ENCODE results near the gene CCZ1.
"Not testable (repeated sequence)": the region's sequence is repeated elsewhere in the genome, so short reads cannot be mapped to it uniquely, and the experiment has no call there.

Gene CCZ1

GRCh38 chr7:5908835-5909234, 10.3 kb downstream of the CCZ1 start:
- DNase-seq (ENCODE audit: low spot score): not testable (repeated sequence)

DNA sequence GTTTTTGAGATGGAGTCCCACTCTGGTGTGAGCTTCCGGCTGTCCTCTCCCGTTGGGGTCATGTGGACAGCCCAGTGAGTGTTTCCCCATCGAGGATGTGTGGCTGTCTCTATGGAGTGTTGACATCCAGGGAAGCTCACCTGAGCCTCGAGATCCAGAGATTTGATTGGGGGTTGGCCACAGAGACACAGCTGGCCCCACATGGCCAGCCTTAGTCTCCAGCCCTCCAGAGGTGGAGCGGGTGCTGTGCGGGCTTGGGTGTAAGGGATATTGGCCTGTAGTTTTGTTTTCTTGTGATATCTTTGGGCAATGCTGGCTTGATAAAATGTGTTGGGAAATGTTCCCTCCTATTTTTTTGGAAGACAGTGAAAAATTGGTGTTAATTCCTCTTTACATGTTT, 18.0 kb downstream of the CCZ1 start:
- not testable (repeated sequence) for DNase-seq (ENCODE audit: low spot score)

DNA sequence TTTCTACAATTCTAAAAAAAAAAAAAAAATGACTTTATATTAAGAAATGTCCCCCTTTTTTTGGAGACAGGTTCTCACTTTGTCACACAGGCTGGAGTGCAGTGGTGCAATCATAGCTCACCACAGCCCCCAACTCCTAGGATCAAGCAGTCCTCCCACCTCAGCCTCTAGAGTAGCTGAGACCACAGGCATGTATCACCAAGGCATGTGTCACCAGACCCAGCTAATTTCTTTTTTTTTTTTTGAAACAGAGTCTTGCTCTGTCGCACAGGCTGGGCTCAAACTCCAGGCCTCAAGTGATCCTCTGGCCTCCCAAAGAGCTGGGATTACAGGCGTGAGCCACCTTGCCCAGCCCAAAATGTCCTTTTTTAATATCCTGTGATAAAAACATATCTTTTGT, 25.6 kb downstream of the CCZ1 start:
- DNase-seq (ENCODE audit: low spot score): not testable (repeated sequence)

DNA sequence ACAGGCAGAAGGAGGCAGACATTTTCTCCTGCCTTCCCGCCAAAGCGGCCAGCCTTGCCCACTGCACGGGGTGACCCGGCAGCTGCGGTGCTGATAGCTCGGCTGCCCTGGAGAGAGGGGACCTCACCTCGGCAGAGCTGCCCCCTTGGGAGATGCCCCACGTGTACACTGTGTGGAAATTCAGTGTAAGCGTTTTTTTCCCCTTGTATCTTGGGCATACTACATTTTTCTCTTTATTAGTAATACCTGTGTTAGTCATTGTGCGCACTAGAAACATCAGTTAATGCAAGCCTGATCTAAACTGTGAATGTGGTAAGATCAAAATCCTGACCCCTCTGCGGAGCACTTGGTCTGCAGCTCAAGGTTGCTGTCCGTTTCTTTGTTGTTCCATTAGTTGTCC, 26.1 kb downstream of the CCZ1 start:
- not testable (repeated sequence) for DNase-seq (ENCODE audit: low spot score)

DNA sequence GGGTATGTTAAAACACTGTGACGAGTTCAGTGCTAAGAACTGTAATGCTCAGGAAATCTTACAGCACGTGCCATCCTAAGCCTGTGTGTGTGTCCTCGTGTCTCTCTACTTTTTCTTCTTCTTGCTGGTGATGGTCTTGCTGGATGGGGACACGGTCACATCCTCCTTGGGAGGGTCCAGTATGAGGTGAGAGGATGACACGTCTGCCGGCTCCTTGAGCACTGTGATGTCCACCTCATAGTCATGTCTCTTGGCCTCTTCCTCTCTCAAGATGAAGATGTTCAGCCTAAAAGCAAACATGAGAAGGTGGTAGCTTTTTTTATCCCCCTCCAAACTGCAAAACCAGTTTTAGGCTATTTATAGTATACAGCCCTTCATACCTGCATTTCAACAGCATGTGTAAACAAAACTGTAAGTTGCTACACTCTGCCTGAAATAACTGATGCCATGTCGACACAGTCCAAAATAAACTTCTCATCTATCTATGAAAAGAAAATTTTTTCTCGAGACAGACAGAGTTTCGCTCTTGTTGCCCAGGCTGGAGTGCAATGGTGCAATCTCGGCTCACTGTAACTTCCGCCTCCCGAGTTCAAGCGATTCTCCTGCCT, 27.8 kb downstream of the CCZ1 start:
- DNase-seq (ENCODE audit: low spot score): not testable (repeated sequence)

GRCh38 chr7:5930290-5930689, 31.8 kb downstream of the CCZ1 start:
- not testable (repeated sequence) for DNase-seq (ENCODE audit: low spot score)

DNA sequence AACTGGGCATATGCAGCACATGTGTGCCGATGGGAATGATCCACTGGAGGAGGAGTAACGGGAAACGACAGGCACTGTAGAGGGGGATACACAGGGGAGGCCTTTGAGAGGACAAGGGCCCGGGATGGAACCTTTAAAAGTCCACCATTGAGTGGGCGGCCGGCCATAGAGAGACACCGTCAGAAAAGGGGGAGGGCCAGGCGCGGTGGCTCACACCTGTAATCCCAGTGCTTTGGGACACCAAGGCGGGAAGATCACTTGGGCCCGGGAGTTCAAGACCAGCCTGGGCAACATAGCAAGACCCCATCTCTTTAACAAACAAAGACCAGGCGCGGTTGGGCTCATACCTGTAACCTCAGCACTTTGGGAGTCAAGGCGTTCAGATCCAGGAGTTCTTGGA, 32.7 kb downstream of the CCZ1 start:
- not testable (repeated sequence) for DNase-seq (ENCODE audit: low spot score)

DNA sequence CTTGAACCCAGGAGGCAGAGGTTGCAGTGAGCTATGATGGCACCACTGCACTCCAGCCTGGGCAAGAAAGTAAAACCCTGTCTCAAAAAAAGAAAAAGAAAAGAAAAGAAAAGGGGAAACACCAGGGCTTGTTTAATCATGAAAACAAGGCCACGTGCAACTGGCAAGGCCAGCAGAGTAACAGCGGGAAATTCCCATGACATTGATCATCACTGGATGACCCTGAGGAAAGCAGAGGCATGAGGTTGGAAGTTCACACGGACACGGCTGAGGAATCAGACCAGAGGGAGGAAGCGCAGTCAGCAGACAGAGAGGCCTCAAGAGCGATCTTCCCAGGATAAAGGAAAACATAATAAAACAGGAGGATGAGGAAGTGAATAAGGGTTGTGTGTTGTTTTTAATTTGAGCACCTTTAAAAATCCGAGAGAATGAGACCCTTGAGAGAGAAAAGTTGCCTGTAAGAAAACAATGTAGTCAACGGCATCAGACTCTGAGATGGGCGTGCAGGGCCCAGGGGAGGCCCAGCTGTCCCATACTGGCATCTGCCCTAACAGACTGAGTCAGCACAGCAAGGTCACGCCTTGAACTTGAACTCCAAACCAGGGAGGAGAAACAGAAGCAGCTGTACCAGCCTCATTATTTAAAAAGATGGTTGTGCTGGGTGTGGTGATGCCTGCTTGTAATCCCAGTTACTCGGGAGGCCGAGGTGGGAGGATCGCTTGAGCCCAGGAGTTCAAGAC, 33.5 kb downstream of the CCZ1 start:
- DNase-seq (ENCODE audit: low spot score): not testable (repeated sequence)

- not testable (repeated sequence) for DNase-seq (ENCODE audit: low spot score)
Observed at GRCh38 chr7:5934945-5935450, 36.5 kb downstream of the CCZ1 start.

DNA sequence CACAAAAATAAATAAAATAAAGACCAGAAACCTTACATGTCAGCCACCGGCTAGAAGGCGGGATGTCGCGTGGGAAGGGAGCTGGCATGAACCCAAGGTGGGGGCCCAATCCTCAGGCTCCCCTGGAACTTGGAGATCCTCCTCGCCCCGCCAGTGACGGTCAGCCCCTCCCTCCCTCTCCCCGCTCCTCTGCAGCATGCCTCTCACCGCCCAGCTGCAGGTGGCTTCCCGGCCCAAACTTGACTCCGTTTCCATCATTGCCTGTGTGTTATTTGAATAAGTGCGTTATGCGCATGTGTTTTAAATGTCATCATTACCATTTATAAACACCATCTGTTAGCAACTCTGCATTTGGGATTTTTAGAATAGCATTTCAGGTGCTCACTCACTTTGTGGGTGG, 64.7 kb downstream of the CCZ1 start:
- DNase-seq (ENCODE audit: low spot score): not testable (repeated sequence)

DNA sequence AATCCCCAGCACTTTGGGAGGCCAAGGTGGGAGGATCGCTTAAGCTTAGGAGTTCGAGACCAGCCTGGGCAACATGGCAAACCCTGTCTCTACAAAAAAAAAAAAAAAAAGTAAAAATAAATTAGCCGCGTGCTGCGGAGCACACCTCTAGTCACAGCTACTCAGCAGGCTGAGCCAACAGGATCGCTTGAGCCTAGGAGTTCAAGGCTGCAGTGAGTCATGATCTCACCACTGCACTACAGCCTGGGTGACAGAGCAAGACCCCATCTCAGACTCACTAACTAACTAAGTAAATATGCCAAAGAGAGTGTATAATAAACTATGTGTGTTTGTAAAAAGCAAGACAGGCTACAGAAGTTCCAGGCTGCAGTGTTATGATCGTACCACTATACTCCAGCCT, 65.3 kb downstream of the CCZ1 start:
- DNase-seq (ENCODE audit: low spot score): not testable (repeated sequence)

- not testable (repeated sequence) for DNase-seq (ENCODE audit: low spot score)
Observed at GRCh38 chr7:5970347-5970911, 71.9 kb downstream of the CCZ1 start, which contains the start of gene RSPH10B. TSS of gene RSPH10B (minus strand) at chr7:5970689. CDS start at chr7:5967116, 3,573 bp downstream.

DNA sequence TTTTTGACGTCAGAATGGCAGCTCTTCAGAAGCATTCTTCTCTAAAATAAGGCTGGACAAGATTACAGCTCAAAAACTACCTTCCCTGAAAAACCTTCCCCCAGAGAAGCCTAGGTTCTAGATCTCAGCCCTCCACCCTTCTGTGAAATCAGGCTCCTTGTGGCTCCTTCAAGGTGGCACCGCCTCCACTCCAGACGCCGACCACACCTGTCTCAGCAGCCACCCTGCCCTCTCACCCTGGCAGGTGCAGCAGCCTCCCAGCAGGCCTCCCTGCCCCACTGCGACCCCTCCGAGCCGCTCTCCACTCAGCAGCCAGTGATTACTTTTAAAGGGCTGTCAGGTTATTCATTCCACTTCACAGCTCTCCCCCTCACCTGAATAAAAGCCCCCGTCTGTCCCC, 75.0 kb downstream of the CCZ1 start:
- DNase-seq (ENCODE audit: low spot score): not testable (repeated sequence)
